ENCODE results near the gene ADPGK.
"Not testable (repeated sequence)": the region's sequence is repeated elsewhere in the genome, so short reads cannot be mapped to it uniquely, and the experiment has no call there.

ADPGK gene

GRCh38 chr15:72737061-72737460 is 46.5 kb downstream of the ADPGK start:
- no peak overlapping the region for H3K4me3 Mint-ChIP-seq
- DNase-seq (ENCODE audit: low spot score in 2 of 2) (no peak), ATAC-seq (no peak)
- no peaks in the 10 kb centered on the region for H3K9me3 Mint-ChIP-seq
- peaks cover 44% of the 10 kb centered on the region for H3K4me1 Mint-ChIP-seq
- H3K27ac Mint-ChIP-seq = no peak overlapping the region
- H3K36me3 Mint-ChIP-seq = peaks cover 47% of the 10 kb centered on the region

- Mint-ChIP-seq H3K4me1 (peaks cover 26% of the 10 kb centered on the region), H3K4me3 (no peak overlapping the region), H3K9me3 (no peaks in the 10 kb centered on the region), H3K27ac (no peak overlapping the region), H3K36me3 (peaks cover 56% of the 10 kb centered on the region)
- ATAC-seq (no peak), DNase-seq (ENCODE audit: low spot score in 2 of 2) (no peak)
Measured at GRCh38 chr15:72735111-72735510, 48.4 kb downstream of the ADPGK start.

GRCh38 chr15:72733941-72734738 is 49.4 kb downstream of the ADPGK start:
- no peak overlapping the region for H3K27ac Mint-ChIP-seq
- H3K9me3 Mint-ChIP-seq = no peaks in the 10 kb centered on the region
- DNase-seq (ENCODE audit: low spot score in 2 of 2) = no peak
- ATAC-seq = no peak
- no peak overlapping the region for H3K4me3 Mint-ChIP-seq
- peaks cover 16% of the 10 kb centered on the region for H3K4me1 Mint-ChIP-seq
- peaks cover 47% of the 10 kb centered on the region for H3K36me3 Mint-ChIP-seq

- no peak for DNase-seq (ENCODE audit: low spot score in 2 of 2)
- ATAC-seq = no peak
- Mint-ChIP-seq H3K4me1 (peaks cover 8% of the 10 kb centered on the region), H3K36me3 (peaks cover 42% of the 10 kb centered on the region), H3K27ac (no peak overlapping the region), H3K4me3 (no peak overlapping the region), H3K9me3 (no peaks in the 10 kb centered on the region)
Measured at GRCh38 chr15:72732516-72732915, 51.0 kb downstream of the ADPGK start.

GRCh38 chr15:72732086-72732485 is 51.5 kb downstream of the ADPGK start:
- H3K9me3 Mint-ChIP-seq = no peaks in the 10 kb centered on the region
- no peak overlapping the region for H3K4me3 Mint-ChIP-seq
- peaks cover 38% of the 10 kb centered on the region for H3K36me3 Mint-ChIP-seq
- DNase-seq (ENCODE audit: low spot score in 2 of 2) = no peak
- H3K4me1 Mint-ChIP-seq = peaks cover 8% of the 10 kb centered on the region
- no peak for ATAC-seq
- no peak overlapping the region for H3K27ac Mint-ChIP-seq

GRCh38 chr15:72728821-72729220 is 54.7 kb downstream of the ADPGK start:
- peaks cover 22% of the 10 kb centered on the region for H3K36me3 Mint-ChIP-seq
- no peak for ATAC-seq
- no peak overlapping the region for H3K27ac Mint-ChIP-seq
- H3K9me3 Mint-ChIP-seq = no peaks in the 10 kb centered on the region
- no peak for DNase-seq (ENCODE audit: low spot score in 2 of 2)
- no peak overlapping the region for H3K4me3 Mint-ChIP-seq
- H3K4me1 Mint-ChIP-seq = peaks cover 4% of the 10 kb centered on the region

DNA sequence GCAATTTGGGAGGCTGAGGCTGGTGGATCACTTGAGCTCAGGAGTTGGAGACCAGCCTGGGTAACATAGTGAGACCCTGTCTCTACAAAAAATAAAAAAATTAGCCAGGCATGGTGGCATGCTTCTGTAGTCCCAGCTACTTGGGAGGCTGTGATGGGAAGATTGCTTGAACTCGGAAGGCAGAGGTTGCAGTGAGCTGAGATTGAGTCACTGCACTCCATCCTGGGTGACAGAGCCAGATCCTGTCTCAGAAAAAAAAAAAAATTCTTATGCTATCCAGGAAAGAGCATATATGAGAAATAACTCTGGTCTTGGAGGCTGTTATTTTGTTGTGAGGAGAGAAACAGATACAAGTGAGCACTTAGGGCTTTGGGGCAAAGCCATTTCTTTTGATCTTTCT is 55.3 kb downstream of the ADPGK start:
- H3K4me3 Mint-ChIP-seq; H3K4me1 Mint-ChIP-seq; DNase-seq (ENCODE audit: low spot score in 2 of 2); H3K9me3 Mint-ChIP-seq; ATAC-seq; H3K27ac Mint-ChIP-seq: not testable (repeated sequence)
- peaks cover 22% of the 10 kb centered on the region for H3K36me3 Mint-ChIP-seq

DNA sequence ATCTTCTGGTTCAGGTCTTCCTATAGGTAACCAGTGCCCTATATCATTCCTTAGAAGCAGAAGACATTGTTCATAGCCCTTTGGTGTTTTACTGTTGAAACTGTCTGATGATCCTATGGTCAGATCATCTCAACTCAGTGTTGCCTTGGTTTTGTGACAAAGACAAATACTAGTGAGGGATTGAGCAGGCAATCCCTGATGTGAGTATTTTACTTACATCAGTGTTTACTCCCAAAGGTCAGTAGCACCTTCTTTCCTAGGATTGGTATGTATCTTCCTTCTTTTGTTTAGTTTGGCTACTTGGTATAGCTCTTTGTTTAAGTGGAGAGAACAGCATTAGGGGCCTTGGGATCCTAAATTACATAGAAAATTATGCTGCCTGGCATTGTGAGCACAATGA is 56.4 kb downstream of the ADPGK start:
- no peaks in the 10 kb centered on the region for H3K9me3 Mint-ChIP-seq

GRCh38 chr15:72725851-72726250 is 57.7 kb downstream of the ADPGK start:
- DNase-seq (ENCODE audit: low spot score in 2 of 2); H3K36me3 Mint-ChIP-seq; H3K9me3 Mint-ChIP-seq; H3K27ac Mint-ChIP-seq; H3K4me1 Mint-ChIP-seq; H3K4me3 Mint-ChIP-seq; ATAC-seq: not testable (repeated sequence)

More for the DNA sequence above, 56.4 kb downstream of the ADPGK start:
- H3K4me3 Mint-ChIP-seq = no peak overlapping the region
- H3K27ac Mint-ChIP-seq = peak overlapping the region; percentile 20
- H3K36me3 Mint-ChIP-seq = peaks cover 17% of the 10 kb centered on the region
- ATAC-seq (no peak), DNase-seq (ENCODE audit: low spot score in 2 of 2) (no peak)
- peaks cover 4% of the 10 kb centered on the region for H3K4me1 Mint-ChIP-seq

- H3K27ac Mint-ChIP-seq = no peak overlapping the region
- no peaks in the 10 kb centered on the region for H3K9me3 Mint-ChIP-seq
- H3K36me3 Mint-ChIP-seq = peaks cover 7% of the 10 kb centered on the region
- no peak for ATAC-seq
- H3K4me1 Mint-ChIP-seq = peaks cover 4% of the 10 kb centered on the region
- DNase-seq (ENCODE audit: low spot score in 2 of 2) = no peak
- no peak overlapping the region for H3K4me3 Mint-ChIP-seq
Measured at GRCh38 chr15:72725446-72725845, 58.1 kb downstream of the ADPGK start.

DNA sequence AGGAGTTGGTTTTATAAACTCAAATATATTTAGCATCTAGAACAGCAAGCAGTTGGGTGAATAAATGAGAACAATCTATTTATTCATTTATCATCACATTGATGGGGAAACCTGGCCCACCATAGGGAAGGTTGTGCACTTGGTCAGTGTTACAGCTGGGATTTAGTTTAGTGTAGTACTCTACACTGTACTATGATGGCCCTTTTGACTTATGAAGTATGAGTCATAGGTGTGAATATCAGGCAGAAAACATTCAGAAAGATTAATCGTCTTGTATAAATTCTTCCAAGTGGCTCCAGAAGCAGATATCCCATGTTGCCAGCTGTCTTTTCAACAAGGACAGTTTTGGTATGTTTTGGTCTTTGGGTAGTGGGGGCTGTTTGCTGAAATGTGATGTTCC is 59.5 kb downstream of the ADPGK start:
- Mint-ChIP-seq H3K9me3 (no peaks in the 10 kb centered on the region), H3K4me3 (no peak overlapping the region), H3K27ac (no peak overlapping the region), H3K4me1 (peaks cover 4% of the 10 kb centered on the region), H3K36me3 (peaks cover 7% of the 10 kb centered on the region)
- no peak for ATAC-seq
- DNase-seq (ENCODE audit: low spot score in 2 of 2) = no peak

DNA sequence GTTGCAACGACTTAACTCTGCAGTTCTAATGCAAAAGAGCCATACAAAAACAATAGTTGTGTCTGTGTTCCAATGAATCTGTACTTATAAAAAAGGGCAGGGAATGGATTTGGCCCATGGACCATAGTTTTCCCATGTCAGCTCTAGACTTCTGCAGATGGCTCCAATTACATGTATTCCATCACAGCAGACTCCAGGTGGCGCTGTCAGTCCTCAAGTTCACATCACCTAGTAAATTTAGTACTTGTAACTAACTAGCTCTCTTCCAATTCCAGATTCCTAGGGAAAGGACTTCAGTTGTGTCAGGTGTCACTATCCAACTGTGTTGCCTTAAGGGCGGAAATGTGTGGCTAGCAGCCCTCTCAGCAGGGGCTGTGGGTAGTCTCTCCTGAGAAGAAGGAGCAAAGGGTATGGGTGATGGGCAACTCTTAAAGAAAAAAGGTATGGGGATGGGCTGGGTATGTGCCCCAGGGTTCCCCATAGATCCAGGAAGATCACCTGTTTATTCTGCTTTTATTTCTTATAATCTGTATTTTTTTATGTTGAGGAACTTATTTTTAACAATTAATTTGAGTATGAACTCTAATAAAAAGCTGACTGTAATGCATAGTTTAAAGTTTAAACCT is 61.4 kb downstream of the ADPGK start:
- Mint-ChIP-seq H3K4me3 (no peak overlapping the region), H3K9me3 (no peaks in the 10 kb centered on the region)
- no peak for ATAC-seq

GRCh38 chr15:72708551-72709303 is 74.8 kb downstream of the ADPGK start:
- not testable (repeated sequence) for DNase-seq (ENCODE audit: low spot score in 2 of 2); H3K27ac Mint-ChIP-seq; H3K4me3 Mint-ChIP-seq; H3K4me1 Mint-ChIP-seq; H3K9me3 Mint-ChIP-seq; ATAC-seq
- peaks cover 33% of the 10 kb centered on the region for H3K36me3 Mint-ChIP-seq

More for the DNA sequence above, 61.4 kb downstream of the ADPGK start:
- Mint-ChIP-seq H3K4me1 (peaks cover 4% of the 10 kb centered on the region), H3K27ac (no peak overlapping the region), H3K36me3 (peaks cover 12% of the 10 kb centered on the region)
- DNase-seq (ENCODE audit: low spot score in 2 of 2) = peak; percentile 28 to 72

DNA sequence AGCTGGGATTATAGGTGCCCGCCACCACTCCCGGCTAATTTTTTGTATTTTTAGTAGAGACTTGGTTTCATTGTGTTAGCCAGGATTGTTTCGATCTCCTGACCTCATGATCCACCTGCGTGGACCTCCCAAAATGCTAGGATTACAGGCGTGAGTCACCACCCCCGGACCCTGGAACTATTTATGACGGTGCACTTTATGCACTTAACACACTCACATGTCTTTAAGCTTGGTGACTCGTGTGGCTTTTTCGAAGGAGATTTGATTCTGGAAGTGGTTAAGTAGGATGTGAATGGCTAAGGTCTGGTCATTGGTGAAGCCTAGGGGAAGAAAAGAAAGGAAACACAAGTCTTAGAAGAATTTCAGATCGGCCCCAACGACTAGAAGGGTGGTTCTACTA is 77.3 kb downstream of the ADPGK start:
- DNase-seq (ENCODE audit: low spot score in 2 of 2) (no peak), ATAC-seq (no peak)
- peaks cover 6% of the 10 kb centered on the region for H3K4me1 Mint-ChIP-seq
- H3K9me3 Mint-ChIP-seq = no peaks in the 10 kb centered on the region
- H3K4me3 Mint-ChIP-seq = no peak overlapping the region
- H3K36me3 Mint-ChIP-seq = peaks cover 12% of the 10 kb centered on the region
- no peak overlapping the region for H3K27ac Mint-ChIP-seq

Measured in stimulated activated effector memory CD8-positive, alpha-beta T cell treated with anti-CD3 and anti-CD28 coated beads, Interleukin-12 subunit alpha, Interleukin-12 subunit beta, amount 100 ng/mL, for 72 hours (primary cell).